Measurements from ENCODE around the gene FARSB.

Gene FARSB

GRCh38 chr2:222663479-222663878 lies 7.6 kb upstream of the FARSB start:
- DNase-seq (ENCODE audit: low spot score): no peak

- DNase-seq (ENCODE audit: low spot score): no peak
Measured at GRCh38 chr2:222656526-222657446, 894 bp upstream of the FARSB start.

- DNase-seq (ENCODE audit: low spot score): no peak
Measured at GRCh38 chr2:222653280-222653679, 2.6 kb downstream of the FARSB start.

- DNase-seq (ENCODE audit: low spot score): no peak
Measured at GRCh38 chr2:222652491-222653255, 3.2 kb downstream of the FARSB start.

GRCh38 chr2:222651718-222652418 lies 4.0 kb downstream of the FARSB start:
- DNase-seq (ENCODE audit: low spot score): peak; percentile 40

GRCh38 chr2:222649801-222650200 lies 6.1 kb downstream of the FARSB start:
- DNase-seq (ENCODE audit: low spot score): no peak

GRCh38 chr2:222646008-222646407 lies 9.9 kb downstream of the FARSB start:
- no peak for DNase-seq (ENCODE audit: low spot score)

- DNase-seq (ENCODE audit: low spot score): no peak
Measured at GRCh38 chr2:222643134-222643533, 12.8 kb downstream of the FARSB start.

- no peak for DNase-seq (ENCODE audit: low spot score)
Measured at GRCh38 chr2:222641336-222641735, 14.6 kb downstream of the FARSB start.

- no peak for DNase-seq (ENCODE audit: low spot score)
Measured at GRCh38 chr2:222637067-222637466, 18.8 kb downstream of the FARSB start.

GRCh38 chr2:222635295-222635694 lies 20.6 kb downstream of the FARSB start:
- DNase-seq (ENCODE audit: low spot score): no peak

- DNase-seq (ENCODE audit: low spot score): no peak
Measured at GRCh38 chr2:222627764-222628163, 28.1 kb downstream of the FARSB start.

- no peak for DNase-seq (ENCODE audit: low spot score)
Measured at GRCh38 chr2:222623756-222624309, 32.1 kb downstream of the FARSB start.

GRCh38 chr2:222622910-222623309 lies 33.0 kb downstream of the FARSB start:
- no peak for DNase-seq (ENCODE audit: low spot score)

- DNase-seq (ENCODE audit: low spot score): no peak
Measured at GRCh38 chr2:222621893-222622292, 34.0 kb downstream of the FARSB start.

- no peak for DNase-seq (ENCODE audit: low spot score)
Measured at GRCh38 chr2:222615320-222615719, 40.6 kb downstream of the FARSB start.

- DNase-seq (ENCODE audit: low spot score): peak; percentile 68
Measured at GRCh38 chr2:222613715-222614331, 42.1 kb downstream of the FARSB start.

GRCh38 chr2:222611684-222612083 lies 44.2 kb downstream of the FARSB start:
- DNase-seq (ENCODE audit: low spot score): no peak

GRCh38 chr2:222610746-222611145 lies 45.1 kb downstream of the FARSB start:
- DNase-seq (ENCODE audit: low spot score): peak; percentile 11

GRCh38 chr2:222609381-222609780 lies 46.5 kb downstream of the FARSB start:
- DNase-seq (ENCODE audit: low spot score): no peak

- peak; percentile 10 for DNase-seq (ENCODE audit: low spot score)
Measured at GRCh38 chr2:222608081-222608480, 47.8 kb downstream of the FARSB start.

GRCh38 chr2:222606306-222606705 lies 49.6 kb downstream of the FARSB start:
- no peak for DNase-seq (ENCODE audit: low spot score)

Measured in AG08395 (cell line).